Measurements from ENCODE around the gene VPS51.

DNA sequence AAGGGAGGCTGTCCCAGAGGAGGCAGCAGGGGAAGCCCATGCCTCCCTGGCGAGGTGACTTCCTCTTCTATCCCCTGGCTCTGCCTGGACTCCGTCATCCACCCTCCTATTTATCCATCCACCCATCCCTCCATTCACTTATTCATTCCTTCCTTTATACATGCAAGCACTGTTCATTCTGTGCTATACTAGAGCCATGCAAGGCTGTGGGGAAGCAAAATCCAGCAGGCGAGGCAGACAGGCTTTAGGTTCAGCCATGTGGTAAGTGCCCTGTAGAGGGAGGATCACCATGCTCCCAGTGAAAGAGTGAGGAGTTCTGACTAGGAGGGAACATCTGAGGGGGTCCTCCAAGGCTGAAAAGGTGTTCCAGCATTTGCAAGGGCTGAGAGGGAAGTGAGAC is 36.5 kb upstream of the VPS51 start:
- TF ChIP-seq, protein P1, sequence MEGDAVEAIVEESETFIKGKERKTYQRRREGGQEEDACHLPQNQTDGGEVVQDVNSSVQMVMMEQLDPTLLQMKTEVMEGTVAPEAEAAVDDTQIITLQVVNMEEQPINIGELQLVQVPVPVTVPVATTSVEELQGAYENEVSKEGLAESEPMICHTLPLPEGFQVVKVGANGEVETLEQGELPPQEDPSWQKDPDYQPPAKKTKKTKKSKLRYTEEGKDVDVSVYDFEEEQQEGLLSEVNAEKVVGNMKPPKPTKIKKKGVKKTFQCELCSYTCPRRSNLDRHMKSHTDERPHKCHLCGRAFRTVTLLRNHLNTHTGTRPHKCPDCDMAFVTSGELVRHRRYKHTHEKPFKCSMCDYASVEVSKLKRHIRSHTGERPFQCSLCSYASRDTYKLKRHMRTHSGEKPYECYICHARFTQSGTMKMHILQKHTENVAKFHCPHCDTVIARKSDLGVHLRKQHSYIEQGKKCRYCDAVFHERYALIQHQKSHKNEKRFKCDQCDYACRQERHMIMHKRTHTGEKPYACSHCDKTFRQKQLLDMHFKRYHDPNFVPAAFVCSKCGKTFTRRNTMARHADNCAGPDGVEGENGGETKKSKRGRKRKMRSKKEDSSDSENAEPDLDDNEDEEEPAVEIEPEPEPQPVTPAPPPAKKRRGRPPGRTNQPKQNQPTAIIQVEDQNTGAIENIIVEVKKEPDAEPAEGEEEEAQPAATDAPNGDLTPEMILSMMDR (conservative IDR thresholded peaks at IDR 0.05; ENCODE audit: low read depth, low read length): no peak
- TF ChIP-seq POLR2A (IDR thresholded peaks at IDR 0.05; ENCODE audit: low read depth, low read length): no peak
- no peak for TF ChIP-seq USF2 (IDR thresholded peaks at IDR 0.05; ENCODE audit: low read depth, low read length)
- no peak for TF ChIP-seq RAD21 (IDR thresholded peaks at IDR 0.05; ENCODE audit: low read length)
- no peak for TF ChIP-seq RCOR1 (IDR thresholded peaks at IDR 0.05; ENCODE audit: insufficient replicate concordance, low read length)
- TF ChIP-seq RFX5 (IDR thresholded peaks at IDR 0.05; ENCODE audit: low read depth, low read length): no peak
- TF ChIP-seq MAZ (IDR thresholded peaks at IDR 0.05; ENCODE audit: borderline replicate concordance, low read depth, low read length): no peak
- no peak for TF ChIP-seq MXI1 (IDR thresholded peaks at IDR 0.05; ENCODE audit: borderline replicate concordance, low read depth, low read length)
- TF ChIP-seq, protein P2, sequence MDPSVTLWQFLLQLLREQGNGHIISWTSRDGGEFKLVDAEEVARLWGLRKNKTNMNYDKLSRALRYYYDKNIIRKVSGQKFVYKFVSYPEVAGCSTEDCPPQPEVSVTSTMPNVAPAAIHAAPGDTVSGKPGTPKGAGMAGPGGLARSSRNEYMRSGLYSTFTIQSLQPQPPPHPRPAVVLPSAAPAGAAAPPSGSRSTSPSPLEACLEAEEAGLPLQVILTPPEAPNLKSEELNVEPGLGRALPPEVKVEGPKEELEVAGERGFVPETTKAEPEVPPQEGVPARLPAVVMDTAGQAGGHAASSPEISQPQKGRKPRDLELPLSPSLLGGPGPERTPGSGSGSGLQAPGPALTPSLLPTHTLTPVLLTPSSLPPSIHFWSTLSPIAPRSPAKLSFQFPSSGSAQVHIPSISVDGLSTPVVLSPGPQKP (IDR thresholded peaks at IDR 0.05; ENCODE audit: borderline replicate concordance, low read depth, low read length): no peak
- TF ChIP-seq MAFK (IDR thresholded peaks at IDR 0.05; ENCODE audit: low read depth, low read length): no peak
- no peak for TF ChIP-seq SMC3 (IDR thresholded peaks at IDR 0.05; ENCODE audit: low read depth, low read length)
- no peak for TF ChIP-seq CEBPB (IDR thresholded peaks at IDR 0.05; ENCODE audit: low read depth, low read length)
- no peak for TF ChIP-seq NFE2L2 (IDR thresholded peaks at IDR 0.05; ENCODE audit: low read depth, low read length)
- no peak for TF ChIP-seq CHD1 (IDR thresholded peaks at IDR 0.05; ENCODE audit: low read depth, low read length)

Data from IMR-90 (cell line).